Measurements from ENCODE around the gene LYG1.
"Not testable (repeated sequence)": the region's sequence is repeated elsewhere in the genome, so short reads cannot be mapped to it uniquely, and the experiment has no call there.

LYG1 gene

GRCh38 chr2:99301097-99301496 is at the start of gene LYG1:
Gene LYG1, minus strand, starts transcription at chr2:99301197. Its CDS starts 5,527 bp downstream, at chr2:99295670.
- DNase-seq (ENCODE audit: low read depth, low spot score), result not testable (repeated sequence)

DNA sequence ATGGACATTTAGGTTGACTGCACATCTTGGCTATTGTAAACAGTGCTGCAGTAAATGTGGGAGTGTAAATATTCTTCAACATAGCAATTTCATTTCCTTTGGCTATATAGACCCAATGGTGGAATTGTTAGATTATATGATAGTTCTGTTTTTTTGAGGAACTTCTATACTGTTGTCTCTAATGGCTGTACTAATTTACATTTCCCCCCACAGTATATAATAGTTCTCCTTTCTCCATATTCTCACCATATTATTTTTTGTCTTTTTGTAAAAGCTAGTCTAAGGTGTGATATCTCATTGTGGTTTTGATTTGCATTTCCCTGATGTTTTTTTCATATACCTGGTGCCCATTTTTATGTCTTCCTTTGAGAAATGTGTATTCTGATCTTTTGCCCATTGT is 49.2 kb upstream of the LYG1 start:
- DNase-seq (ENCODE audit: low read depth, low spot score), result no peak

GRCh38 chr2:99348173-99348572 is 47.2 kb upstream of the LYG1 start:
- DNase-seq (ENCODE audit: low read depth, low spot score), result no peak

GRCh38 chr2:99346218-99346617 is 45.2 kb upstream of the LYG1 start:
- DNase-seq (ENCODE audit: low read depth, low spot score), result no peak

- DNase-seq (ENCODE audit: low read depth, low spot score), result not testable (repeated sequence)
Observed at GRCh38 chr2:99345446-99345845, 44.4 kb upstream of the LYG1 start.

DNA sequence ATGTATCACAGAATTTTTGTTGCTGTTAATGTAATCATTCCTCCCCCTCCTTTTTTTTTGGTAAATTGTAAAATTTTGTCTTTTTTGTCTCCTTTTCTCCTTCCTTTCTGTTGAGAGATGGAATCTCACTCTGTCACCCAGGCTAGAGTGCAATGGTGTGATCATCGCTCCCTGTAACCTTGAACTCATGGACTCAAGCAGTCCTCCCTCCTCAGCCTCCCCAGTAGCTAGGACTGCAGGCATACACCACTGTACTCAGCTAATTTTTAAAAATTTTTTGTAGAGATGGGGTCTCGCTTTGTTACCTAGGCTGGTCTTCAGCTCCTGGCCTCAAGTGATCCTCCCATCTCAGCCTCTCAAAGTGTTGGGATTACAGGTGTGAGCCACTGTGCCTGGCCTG is 41.5 kb upstream of the LYG1 start:
- no peak for DNase-seq (ENCODE audit: low read depth, low spot score)

DNA sequence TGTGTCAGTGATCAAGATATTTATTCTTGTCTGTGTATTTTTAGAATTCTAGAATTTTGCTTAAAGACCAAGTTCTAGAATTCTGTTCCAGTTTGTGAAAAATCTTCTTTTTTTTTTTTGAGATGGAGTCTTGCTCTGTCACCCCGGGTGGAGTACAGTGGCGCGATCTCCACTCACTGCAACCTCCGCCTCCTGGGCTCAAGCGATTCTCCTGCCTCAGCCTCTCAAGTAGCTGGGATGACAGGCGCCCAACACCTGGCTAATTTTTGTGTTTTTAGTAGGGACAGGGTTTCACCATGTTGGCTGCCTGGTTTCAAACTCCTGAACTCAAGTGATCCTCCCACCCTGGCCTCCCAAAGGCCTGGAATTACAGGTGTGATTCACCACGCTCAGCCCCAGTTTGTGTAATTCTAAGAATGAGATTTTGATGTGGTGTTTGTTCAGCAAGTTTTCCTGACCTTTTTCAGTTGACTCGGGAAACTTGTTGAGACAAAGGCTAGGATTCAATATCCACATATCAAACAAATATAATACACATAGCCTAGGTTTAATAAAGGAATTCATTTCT is 39.8 kb upstream of the LYG1 start:
- DNase-seq (ENCODE audit: low read depth, low spot score), result no peak

- DNase-seq (ENCODE audit: low read depth, low spot score), result no peak
Observed at GRCh38 chr2:99338029-99338585, 37.1 kb upstream of the LYG1 start.

GRCh38 chr2:99337113-99338028 is 36.4 kb upstream of the LYG1 start, which contains the start of gene EIF5B:
Gene EIF5B, plus strand, starts transcription at chr2:99337389. Its CDS starts 166 bp downstream, at chr2:99337555.
- peak; percentile 87 for DNase-seq (ENCODE audit: low read depth, low spot score)

- no peak for DNase-seq (ENCODE audit: low read depth, low spot score)
Observed at GRCh38 chr2:99336804-99337112, 35.8 kb upstream of the LYG1 start.

- peak; percentile 99 for DNase-seq (ENCODE audit: low read depth, low spot score)
Observed at GRCh38 chr2:99335911-99336803, 35.2 kb upstream of the LYG1 start, which contains the start of gene TXNDC9. Gene TXNDC9, minus strand, starts transcription at chr2:99336333. Its CDS starts 3,123 bp downstream, at chr2:99333210.

DNA sequence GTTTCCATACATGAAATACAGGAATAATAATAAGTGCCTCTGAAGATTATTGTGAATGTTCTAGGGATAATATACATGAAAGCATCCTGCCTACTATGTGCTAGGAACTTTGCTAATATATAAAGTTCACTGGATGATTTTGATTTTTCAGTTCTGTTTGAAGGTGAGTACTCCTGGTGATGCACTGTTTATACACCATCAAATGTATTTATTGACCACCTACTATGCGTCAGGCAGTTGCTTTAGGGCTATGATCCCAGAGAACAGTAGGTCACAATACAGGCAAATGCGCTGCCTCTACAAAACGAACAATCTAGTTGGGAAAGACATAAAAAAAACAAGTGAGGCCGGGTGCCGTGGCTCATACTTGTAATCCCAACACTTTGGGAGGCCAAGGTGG is 24.4 kb upstream of the LYG1 start:
- DNase-seq (ENCODE audit: low read depth, low spot score), result no peak

DNA sequence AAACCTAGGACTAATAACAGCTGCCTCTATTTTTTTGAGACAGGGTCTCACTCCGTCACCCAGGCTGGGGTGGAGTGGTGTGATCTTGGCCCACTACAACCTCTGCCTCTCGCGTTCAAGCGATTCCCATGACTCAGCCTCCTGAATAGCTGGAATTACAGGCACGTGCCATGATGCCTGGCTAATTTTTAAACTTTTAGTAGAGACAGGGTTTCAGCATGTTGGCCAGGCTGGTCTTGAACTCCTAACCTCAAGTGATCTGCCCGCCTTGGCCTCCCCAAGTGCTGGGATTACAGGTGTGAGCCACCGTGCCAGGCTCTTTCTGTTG is 16.8 kb upstream of the LYG1 start:
- not testable (repeated sequence) for DNase-seq (ENCODE audit: low read depth, low spot score)

DNA sequence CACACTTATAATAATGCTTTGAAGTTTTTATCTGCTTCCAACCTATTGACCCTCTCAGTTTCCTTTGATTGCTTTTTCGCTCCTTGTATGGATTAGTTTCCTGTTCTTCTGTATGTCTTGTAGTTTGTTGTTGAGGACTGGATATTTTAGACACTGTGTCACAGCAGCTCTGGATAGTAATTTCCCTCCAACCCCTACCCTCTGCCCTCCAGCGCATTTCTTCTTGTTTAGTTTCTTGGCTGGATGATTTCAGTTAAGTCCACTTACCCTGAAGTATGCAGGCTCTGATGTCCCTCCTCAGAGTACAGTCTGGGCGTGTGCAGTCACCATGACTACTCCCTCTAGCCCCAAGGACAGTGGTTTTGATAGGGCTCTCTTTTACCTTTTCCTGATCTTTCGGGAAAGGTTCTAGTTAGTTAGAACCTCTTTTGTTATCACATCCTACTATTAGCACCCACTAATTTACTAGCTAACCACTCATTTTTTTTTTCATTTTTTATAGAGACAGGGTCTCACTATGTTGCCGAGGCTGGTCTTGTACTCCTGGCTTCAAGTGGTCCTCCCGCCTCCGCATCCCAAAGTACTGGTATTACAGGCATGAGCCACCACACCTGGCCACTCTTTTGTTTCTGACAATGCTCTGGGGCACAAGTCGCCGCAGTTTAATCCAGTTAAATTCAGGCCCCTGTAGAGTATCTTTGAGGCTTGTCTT is 16.3 kb upstream of the LYG1 start:
- no peak for DNase-seq (ENCODE audit: low read depth, low spot score)

DNA sequence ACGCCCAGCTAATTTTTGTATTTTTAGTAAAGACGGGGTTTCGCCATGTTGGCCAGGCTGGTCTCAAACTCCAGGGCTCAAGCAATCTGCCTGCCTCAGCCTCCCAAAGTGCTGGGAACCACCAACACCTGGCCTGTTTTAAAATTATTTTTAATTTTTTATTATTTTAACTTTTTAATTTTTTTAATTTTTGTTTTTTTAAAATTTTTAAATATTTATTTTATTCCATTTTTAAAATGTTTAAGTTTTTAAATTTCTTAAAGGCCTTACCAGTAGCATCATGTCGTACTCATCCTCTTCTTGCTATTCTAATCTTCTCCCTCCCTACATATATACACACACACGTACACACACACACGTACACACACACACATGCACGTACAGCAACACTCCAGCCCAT is 1.4 kb downstream of the LYG1 start:
- DNase-seq (ENCODE audit: low read depth, low spot score), result no peak

GRCh38 chr2:99297994-99298393 is 3.0 kb downstream of the LYG1 start:
- DNase-seq (ENCODE audit: low read depth, low spot score), result no peak

- no peak for DNase-seq (ENCODE audit: low read depth, low spot score)
Observed at GRCh38 chr2:99285526-99285925, 15.5 kb downstream of the LYG1 start.

- no peak for DNase-seq (ENCODE audit: low read depth, low spot score)
Observed at GRCh38 chr2:99279969-99280695, 20.9 kb downstream of the LYG1 start.

GRCh38 chr2:99278793-99279291 is 22.2 kb downstream of the LYG1 start:
- DNase-seq (ENCODE audit: low read depth, low spot score), result peak; percentile 70

GRCh38 chr2:99278195-99278765 is 22.7 kb downstream of the LYG1 start:
- not testable (repeated sequence) for DNase-seq (ENCODE audit: low read depth, low spot score)

Measured in brain pericyte (primary cell).